Neutrophil (primary cell): ENCODE measurements around the gene SF3A2.

ENCODE experiments used
- H3K27ac ChIP-seq: fragments of 200-600 bp; sonication (generic); 2 replicates; pipeline ENCODE4 v1.5.1; 2016; ENCODE audit warnings: mild to moderate bottlenecking, moderate library complexity
- H3K27me3 ChIP-seq: fragments of 200-600 bp; sonication (generic); 2 replicates; pipeline ENCODE4 v1.6.0; 2016; ENCODE audit warnings: mild to moderate bottlenecking
- H3K36me3 ChIP-seq: fragments of 200-600 bp; sonication (generic); 2 replicates; pipeline ENCODE4 v1.5.1; 2017
- H3K4me1 ChIP-seq, 2 experiments: fragments of 200-600 bp in 1 of 2; sonication (generic) in 1 of 2; 1 replicate in 1 of 2; 2 replicates in 1 of 2; pipeline versions ENCODE4 v1.5.1 to v1.6.1; 2013 to 2016; ENCODE audit warnings: low read depth in 1 of 2, low read length in 1 of 2, mild to moderate bottlenecking in 1 of 2, moderate library complexity in 1 of 2; ENCODE audit not compliant: control insufficient read depth in 1 of 2, insufficient read depth in 1 of 2
- H3K4me3 ChIP-seq, 2 experiments: fragments of 200-600 bp in 1 of 2; sonication (generic) in 1 of 2; 1 replicate in 1 of 2; 2 replicates in 1 of 2; pipeline ENCODE4 v1.5.1; 2013 to 2016; ENCODE audit warnings: low read depth in 1 of 2, low read length in 1 of 2, mild to moderate bottlenecking in 1 of 2, moderate library complexity in 1 of 2
- H3K9me3 ChIP-seq: fragments of 200-600 bp; sonication (generic); 2 replicates; pipeline ENCODE4 v1.5.1; 2016
- TF ChIP-seq, protein P1 (sequence below): fragments of 200-600 bp; sonication (generic); IDR thresholded peaks from 2 replicates; pipeline ENCODE4 v1.5.1; 2016; ENCODE audit warnings: antibody characterized with exemption

The SF3A2 gene

DNA sequence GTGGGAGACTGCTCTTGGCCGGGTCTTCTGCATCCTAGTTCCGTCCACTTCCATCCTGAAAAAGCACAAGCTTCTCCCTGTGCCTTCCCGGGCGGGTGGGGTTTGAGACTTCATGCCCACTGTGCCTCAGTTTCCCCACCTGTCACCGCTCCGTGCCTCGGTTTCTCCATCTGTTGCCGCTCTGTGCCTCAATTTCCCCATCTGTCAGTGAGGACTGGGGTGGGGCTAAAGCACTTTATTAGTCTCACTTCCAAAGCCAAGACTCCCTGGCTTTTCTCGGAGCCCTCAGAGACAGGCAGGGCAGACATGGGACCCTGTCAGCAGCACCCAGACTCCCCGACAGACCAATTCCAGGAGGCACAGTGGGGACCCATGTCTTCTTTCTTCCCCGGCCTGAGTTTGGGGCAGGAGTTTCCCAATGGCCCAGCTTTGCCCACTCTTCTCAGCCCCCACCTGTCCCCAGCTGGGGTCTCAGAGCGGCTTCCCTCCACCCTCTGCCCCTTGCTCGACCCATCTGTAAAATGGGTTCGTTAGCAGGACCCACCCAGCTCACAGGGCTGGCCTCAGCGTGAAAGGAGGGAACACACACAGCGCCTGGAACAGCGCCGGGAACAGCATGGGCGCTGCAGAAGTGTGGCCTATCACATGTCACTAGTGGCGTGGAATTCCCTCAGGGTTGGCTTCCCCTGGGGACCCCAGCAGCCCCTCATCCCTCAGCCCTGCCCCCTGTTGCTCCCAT lies 49.9 kb downstream of the SF3A2 start:
- TF ChIP-seq, protein P1, sequence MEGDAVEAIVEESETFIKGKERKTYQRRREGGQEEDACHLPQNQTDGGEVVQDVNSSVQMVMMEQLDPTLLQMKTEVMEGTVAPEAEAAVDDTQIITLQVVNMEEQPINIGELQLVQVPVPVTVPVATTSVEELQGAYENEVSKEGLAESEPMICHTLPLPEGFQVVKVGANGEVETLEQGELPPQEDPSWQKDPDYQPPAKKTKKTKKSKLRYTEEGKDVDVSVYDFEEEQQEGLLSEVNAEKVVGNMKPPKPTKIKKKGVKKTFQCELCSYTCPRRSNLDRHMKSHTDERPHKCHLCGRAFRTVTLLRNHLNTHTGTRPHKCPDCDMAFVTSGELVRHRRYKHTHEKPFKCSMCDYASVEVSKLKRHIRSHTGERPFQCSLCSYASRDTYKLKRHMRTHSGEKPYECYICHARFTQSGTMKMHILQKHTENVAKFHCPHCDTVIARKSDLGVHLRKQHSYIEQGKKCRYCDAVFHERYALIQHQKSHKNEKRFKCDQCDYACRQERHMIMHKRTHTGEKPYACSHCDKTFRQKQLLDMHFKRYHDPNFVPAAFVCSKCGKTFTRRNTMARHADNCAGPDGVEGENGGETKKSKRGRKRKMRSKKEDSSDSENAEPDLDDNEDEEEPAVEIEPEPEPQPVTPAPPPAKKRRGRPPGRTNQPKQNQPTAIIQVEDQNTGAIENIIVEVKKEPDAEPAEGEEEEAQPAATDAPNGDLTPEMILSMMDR, result no peak
- Histone ChIP-seq H3K9me3 (no peaks in the 10 kb centered on the region), H3K27ac (peak overlapping the region; percentile 99), H3K4me1 (peaks cover 79% of the 10 kb centered on the region in 2 experiments), H3K4me3 (no peak overlapping the region), H3K36me3 (peaks cover 10% of the 10 kb centered on the region), H3K27me3 (no peaks in the 10 kb centered on the region)

DNA sequence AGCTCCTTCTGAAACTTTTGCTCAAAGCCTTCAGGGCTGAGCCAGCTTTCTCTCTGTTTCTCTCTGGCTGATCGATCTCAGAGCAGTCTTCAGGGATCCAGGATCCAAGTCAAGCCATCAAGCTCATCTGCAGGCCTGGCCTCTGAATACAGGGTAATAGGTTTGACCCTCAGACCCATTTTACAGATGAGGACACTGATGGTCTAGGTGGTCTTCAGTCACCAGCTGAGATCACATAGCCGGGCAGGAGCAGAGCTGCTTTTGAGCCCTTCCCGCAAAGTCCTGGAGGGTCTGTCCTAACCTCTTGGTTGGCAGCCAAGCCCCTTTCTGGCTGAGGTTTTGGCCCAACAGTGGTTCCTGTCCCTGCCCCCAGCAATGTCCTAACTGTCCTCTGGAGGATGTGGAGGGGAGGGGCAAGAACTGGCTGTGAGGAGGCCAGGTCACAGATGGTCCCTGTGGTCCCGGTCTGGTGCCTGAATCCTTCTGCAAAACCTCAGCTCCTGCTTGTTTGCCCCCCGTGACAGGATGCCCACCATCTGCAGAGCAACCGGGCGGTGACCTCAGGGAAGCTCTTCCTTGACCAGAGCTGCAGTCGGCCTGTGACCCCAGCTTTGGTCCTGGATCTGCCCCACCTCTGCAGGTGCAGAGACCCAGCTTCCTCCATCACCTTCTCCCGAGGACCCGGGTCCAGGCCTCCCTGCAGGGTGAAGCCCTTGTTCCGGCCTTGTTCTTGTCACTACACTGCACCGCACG lies 51.1 kb downstream of the SF3A2 start:
- Histone ChIP-seq H3K4me3 (peak overlapping the region; percentile 95), H3K27me3 (no peaks in the 10 kb centered on the region), H3K4me1 (peaks cover 85 to 89% of the 10 kb centered on the region in 2 experiments), H3K36me3 (peaks cover 18% of the 10 kb centered on the region), H3K27ac (peak overlapping the region; percentile 99), H3K9me3 (no peaks in the 10 kb centered on the region)
- TF ChIP-seq, protein P1, result peak; percentile 22

DNA sequence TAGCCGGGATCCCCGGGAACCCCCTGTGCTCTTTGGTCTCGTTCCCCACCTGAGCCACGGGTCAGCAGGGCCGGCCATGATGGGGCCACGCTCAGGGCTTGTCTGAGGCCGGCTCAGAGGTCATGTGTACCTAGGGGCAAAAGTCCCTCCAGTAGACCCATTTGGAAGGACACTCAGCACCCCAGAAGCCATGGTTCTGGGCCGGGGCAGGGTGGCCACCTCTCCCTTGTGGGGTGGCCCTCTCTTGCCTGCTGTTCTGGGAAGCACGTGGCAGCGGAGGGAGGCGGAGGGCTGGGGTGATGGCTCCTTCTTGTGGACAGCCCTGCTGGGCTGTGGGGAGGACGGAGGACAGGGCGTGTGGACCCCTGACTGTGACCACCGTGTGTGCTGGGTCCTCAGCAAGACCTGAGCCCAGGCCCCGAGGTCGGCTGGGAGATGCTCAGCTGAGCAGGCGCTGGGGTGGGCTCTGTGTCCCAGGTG lies 51.8 kb downstream of the SF3A2 start:
- H3K9me3 ChIP-seq, result no peaks in the 10 kb centered on the region
- H3K36me3 ChIP-seq, result peaks cover 25% of the 10 kb centered on the region
- H3K4me3 ChIP-seq, result peak overlapping the region; percentile 95
- H3K4me1 ChIP-seq, result peaks cover 83 to 89% of the 10 kb centered on the region in 2 experiments
- H3K27ac ChIP-seq, result peak overlapping the region; percentile 99
- TF ChIP-seq, protein P1, result no peak
- H3K27me3 ChIP-seq, result no peaks in the 10 kb centered on the region

DNA sequence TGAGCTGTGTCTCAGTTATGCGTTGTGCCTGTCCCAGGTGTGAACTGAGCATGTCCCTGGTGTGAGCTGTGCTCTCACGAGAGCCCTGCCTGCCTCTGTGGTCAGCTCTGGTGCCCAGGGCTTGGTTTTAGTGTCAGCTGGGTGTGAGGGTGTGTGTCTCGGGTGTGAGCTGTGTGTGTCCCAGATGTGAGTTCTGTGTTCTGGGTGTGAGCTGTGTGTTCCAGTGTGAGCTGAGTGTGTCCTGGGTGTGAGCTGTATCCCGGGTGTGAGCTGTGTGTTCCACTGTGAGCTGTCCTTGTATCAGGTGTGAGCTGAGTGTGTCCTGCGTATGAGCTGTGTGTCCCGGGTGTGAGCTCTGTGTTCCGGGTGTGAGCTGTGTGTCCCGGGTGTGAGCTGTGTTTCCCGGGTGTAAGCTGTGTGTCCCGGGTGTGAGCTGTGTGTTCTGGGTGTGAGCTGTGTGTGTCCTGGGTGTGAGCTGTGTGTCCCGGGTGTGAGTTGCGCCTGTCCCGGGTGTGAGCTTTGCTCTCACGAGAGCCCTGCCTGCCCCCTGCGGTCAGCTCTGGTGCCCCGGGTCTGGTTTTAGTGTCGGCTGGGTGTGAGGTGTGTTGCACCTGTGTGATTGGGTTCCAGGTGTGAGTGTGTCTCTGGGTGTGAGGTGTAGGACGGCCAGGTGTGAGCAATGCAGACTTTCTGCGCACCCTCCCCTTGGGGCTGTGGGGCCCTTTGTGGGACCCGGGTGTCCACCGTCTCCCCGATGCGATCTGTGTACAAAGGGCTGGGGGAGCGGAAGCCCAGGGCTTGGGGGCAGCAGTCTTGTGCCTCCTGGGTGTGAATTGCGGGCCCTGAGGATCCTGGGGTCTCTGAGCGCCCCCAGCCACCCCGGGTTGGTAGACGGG lies 52.4 kb downstream of the SF3A2 start:
- peak overlapping the region; percentile 95 for H3K4me3 ChIP-seq
- H3K36me3 ChIP-seq, result peaks cover 31% of the 10 kb centered on the region
- H3K27ac ChIP-seq, result peak overlapping the region; percentile 99
- no peaks in the 10 kb centered on the region for H3K9me3 ChIP-seq
- H3K4me1 ChIP-seq, result peaks cover 83 to 89% of the 10 kb centered on the region in 2 experiments
- TF ChIP-seq, protein P1, result no peak
- no peaks in the 10 kb centered on the region for H3K27me3 ChIP-seq

DNA sequence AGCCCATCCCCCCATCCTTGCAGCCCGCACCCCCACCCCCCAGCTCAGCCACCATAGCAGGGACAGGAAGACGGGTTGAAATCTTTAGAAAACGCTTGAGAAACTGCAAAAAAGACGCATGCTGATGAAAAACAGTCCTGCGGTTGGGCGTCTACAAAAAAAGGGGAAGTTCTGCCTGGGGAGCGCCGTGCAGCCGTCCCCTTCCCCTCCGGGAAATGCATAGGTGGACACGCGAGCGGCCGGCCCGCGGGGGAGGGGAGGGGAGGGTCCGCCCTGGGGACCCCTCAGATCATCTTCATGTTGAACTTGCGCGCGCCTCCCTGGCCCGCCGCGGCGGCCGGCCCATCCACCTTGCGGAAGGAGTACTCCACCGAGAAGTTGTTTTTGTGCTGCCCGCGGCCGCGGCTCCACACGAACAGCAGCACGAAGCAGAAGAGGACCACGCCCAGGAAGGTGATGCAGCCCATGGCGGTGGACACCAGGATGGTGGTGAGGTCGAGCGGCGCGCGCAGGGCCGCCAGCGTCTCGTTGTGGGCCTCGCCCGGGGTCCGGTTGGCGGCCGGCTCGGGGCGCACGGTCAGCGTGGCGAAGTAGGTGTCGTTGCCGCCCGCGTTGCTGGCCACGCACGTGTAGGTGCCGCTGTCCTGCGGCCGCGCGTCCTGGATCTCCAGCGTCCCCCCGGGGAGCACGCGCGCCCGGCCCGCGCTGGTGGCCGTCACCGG lies 53.3 kb downstream of the SF3A2 start:
- H3K27ac ChIP-seq, result peak overlapping the region; percentile 99
- peak overlapping the region; percentile 95 for H3K4me3 ChIP-seq
- no peaks in the 10 kb centered on the region for H3K27me3 ChIP-seq
- H3K4me1 ChIP-seq, result peaks cover 81 to 89% of the 10 kb centered on the region in 2 experiments
- peaks cover 39% of the 10 kb centered on the region for H3K36me3 ChIP-seq
- TF ChIP-seq, protein P1, result no peak
- H3K9me3 ChIP-seq, result no peaks in the 10 kb centered on the region
